Measurements from ENCODE around the gene ZNF180. TPM values are rescaled to one million over a fixed set of nuclear protein-coding genes. Genes with fewer than 3 reads are reported as not detected.

The ZNF180 gene
- 10 to 100 TPM in 1 of 2 donors, 1 to 10 TPM in 1; 2.9 to 12.2 TPM for total RNA-seq

DNA sequence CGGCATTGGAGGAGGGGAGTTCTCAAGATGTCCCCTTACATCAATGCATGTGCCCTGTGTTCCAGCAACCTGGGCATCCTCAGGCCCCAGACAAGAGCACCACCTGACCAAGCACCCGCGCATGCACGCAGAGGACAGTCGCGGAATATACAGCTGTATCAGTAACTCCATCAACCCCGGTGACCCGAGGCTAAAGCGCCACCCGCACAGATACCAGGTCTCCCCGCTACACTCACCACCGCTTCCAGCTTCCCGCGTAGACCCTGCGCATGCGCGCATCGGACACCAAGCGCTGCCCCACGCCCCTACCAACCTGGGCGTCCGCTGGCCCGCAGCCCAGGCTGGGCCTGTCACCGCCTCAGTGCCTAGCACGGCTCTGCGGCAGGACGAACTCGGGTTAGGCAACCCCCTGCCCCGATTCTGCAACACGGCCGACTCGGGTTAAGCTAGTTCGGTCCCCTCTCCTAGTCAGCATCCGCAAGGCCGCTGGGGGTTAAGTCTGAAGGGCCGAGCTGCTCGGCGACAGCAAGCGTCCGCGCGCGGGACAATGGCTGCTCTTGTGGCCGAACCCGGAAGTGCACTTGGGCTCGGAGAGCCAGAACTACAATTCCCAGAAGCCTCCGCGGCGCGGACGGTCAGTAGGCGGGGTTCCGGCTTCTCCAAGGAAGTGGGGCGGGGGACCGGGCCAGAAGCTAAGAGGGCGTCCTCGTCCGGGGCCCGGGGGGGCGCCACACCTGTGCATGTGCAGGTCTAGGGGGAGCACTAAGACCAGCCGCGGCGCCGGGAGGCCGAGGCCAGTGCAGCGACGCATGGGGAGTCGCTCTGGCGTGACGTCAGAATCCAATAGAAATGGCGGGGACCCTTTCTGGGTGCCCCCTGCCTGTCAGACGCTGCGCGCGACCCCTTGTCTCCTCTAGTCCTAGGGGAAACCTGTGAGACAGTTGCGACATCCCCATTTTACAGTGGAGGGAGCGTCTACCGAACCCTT lies at the start of gene ZNF180:
Gene ZNF180 (minus strand): TSS at position 561 of the 988 bp plus-strand sequence. CDS start 3,188 bp downstream, outside the sequence.
- no peaks in the 10 kb centered on the region for H3K27me3 ChIP-seq

DNA sequence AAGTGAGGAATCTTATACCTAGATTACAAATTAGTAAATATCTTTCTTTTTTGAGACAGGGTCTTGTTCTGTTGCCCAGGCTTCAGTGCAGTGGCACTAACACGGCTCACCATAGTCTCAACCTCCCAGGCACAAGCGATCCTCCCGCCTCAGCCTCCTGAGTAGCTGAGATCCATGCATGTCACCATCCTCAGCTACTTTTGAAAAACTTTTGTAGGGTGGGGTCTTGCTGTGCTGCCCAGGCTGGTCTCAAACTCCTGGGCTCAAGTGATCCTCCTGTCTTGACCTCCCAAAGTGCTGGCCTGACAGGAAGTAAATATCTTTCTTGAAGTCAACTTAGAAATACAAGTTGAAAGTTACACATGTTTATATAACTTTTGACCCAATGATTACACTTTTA lies 49.2 kb upstream of the ZNF180 start:
- no peak overlapping the region for H3K27ac ChIP-seq

More for the DNA sequence above, at the start of gene ZNF180:
- DNase-seq (ENCODE audit: low spot score) = peak; percentile 91
- TF ChIP-seq, protein P1, sequence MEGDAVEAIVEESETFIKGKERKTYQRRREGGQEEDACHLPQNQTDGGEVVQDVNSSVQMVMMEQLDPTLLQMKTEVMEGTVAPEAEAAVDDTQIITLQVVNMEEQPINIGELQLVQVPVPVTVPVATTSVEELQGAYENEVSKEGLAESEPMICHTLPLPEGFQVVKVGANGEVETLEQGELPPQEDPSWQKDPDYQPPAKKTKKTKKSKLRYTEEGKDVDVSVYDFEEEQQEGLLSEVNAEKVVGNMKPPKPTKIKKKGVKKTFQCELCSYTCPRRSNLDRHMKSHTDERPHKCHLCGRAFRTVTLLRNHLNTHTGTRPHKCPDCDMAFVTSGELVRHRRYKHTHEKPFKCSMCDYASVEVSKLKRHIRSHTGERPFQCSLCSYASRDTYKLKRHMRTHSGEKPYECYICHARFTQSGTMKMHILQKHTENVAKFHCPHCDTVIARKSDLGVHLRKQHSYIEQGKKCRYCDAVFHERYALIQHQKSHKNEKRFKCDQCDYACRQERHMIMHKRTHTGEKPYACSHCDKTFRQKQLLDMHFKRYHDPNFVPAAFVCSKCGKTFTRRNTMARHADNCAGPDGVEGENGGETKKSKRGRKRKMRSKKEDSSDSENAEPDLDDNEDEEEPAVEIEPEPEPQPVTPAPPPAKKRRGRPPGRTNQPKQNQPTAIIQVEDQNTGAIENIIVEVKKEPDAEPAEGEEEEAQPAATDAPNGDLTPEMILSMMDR (IDR thresholded peaks at IDR 0.05) = peak; percentile 56 to 63
- peaks cover 9 to 37% of the 10 kb centered on the region in 2 donors for H3K9me3 ChIP-seq
- peaks cover 0 to 15% of the 10 kb centered on the region in 2 donors for H3K4me1 ChIP-seq
- peak within 1 kb of the TSS; percentile 87 to 93 for H3K27ac ChIP-seq
- H3K4me3 ChIP-seq = peak within 1 kb of the TSS; percentile 84 to 92
- peaks cover 21% of the 10 kb centered on the region for H3K36me3 ChIP-seq

GRCh38 chr19:44548736-44549135 lies 48.4 kb upstream of the ZNF180 start:
- Histone ChIP-seq H3K36me3 (no peaks in the 10 kb centered on the region), H3K27ac (no peak overlapping the region), H3K27me3 (no peaks in the 10 kb centered on the region), H3K4me1 (no peaks in the 10 kb centered on the region), H3K4me3 (no peak overlapping the region), H3K9me3 (no peaks in the 10 kb centered on the region)
- peak; percentile 50 for DNase-seq (ENCODE audit: low spot score)
- TF ChIP-seq, protein P1 (IDR thresholded peaks at IDR 0.05) = no peak

More for the DNA sequence above, 49.2 kb upstream of the ZNF180 start:
- no peak for DNase-seq (ENCODE audit: low spot score)
- TF ChIP-seq, protein P1 (IDR thresholded peaks at IDR 0.05) = no peak
- Histone ChIP-seq H3K4me3 (no peak overlapping the region), H3K36me3 (no peaks in the 10 kb centered on the region), H3K9me3 (no peaks in the 10 kb centered on the region), H3K27me3 (no peaks in the 10 kb centered on the region), H3K4me1 (no peaks in the 10 kb centered on the region)

DNA sequence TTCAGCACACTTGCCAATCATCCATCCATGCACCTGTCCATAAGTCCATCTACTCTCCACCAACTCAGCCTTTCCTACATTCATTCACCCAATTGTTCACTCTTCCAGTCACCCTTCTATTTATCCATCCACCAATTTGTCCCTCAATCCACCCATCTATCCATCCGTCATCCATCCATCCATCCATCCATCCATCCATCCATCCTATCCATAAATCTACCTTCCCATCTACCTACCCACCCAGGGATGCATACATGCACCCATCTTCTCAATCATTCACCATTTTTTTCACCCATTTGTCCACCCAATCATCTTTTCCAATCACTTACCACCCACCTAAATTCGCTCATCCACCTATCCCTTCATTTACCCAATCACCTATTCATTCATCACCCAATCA lies 43.7 kb upstream of the ZNF180 start:
- Histone ChIP-seq H3K27me3 (no peaks in the 10 kb centered on the region), H3K9me3 (no peaks in the 10 kb centered on the region), H3K27ac (no peak overlapping the region), H3K4me3 (no peak overlapping the region), H3K4me1 (no peaks in the 10 kb centered on the region), H3K36me3 (no peaks in the 10 kb centered on the region)
- TF ChIP-seq, protein P1 (IDR thresholded peaks at IDR 0.05) = no peak
- no peak for DNase-seq (ENCODE audit: low spot score)

- TF ChIP-seq, protein P1 (IDR thresholded peaks at IDR 0.05) = no peak
- no peaks in the 10 kb centered on the region for H3K36me3 ChIP-seq
- H3K9me3 ChIP-seq = no peaks in the 10 kb centered on the region
- no peaks in the 10 kb centered on the region for H3K27me3 ChIP-seq
- DNase-seq (ENCODE audit: low spot score) = peak; percentile 11
- no peak overlapping the region for H3K27ac ChIP-seq
- H3K4me1 ChIP-seq = no peaks in the 10 kb centered on the region
- H3K4me3 ChIP-seq = no peak overlapping the region
Observed at GRCh38 chr19:44542671-44543070, 42.3 kb upstream of the ZNF180 start.

All from right atrium auricular region (tissue), 2 donors.